ENCODE results near the gene TNS2. TPM values are rescaled to one million over a fixed set of nuclear protein-coding genes. Genes with fewer than 3 reads are reported as not detected.
A peak's percentile ranks its signal among the peaks of the same experiment; 100 is the strongest.
"Not testable (repeated sequence)": the region's sequence is repeated elsewhere in the genome, so short reads cannot be mapped to it uniquely, and the experiment has no call there.

The TNS2 gene
- 43.8 and 59.8 TPM in 2 replicates for total RNA-seq
- polyA plus RNA-seq (2012), result 43.4 TPM

GRCh38 chr12:53049571-53050318 is at the start of gene TNS2:
TSS of gene TNS2 (plus strand) at chr12:53050065. CDS start at chr12:53050186, 121 bp downstream.
- DNase-seq (ENCODE audit: low read depth), result peak; percentile 76

DNA sequence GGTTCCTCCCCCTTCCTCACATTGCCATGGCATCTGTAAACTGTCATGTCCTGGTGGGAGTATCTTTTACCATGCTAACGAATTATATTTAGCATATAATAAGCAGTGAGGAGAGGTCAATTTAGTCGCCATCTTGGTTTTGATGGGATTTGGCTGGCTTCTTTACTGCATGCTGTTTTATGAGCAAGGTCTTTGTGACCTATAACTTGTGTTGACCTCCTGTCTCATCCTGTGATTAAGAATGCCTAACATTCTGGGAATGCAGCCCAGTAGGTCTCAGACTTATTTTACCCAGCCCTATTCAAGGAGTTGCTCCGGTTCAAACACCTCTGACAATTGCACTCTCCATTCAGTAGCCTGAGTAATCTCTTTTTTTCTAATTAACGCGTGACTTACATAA is 45.7 kb upstream of the TNS2 start:
- DNase-seq (ENCODE audit: low read depth), result no peak

- DNase-seq (ENCODE audit: low read depth), result no peak
Measured at GRCh38 chr12:53004582-53004981, 45.3 kb upstream of the TNS2 start.

- no peak for DNase-seq (ENCODE audit: low read depth)
Measured at GRCh38 chr12:53005215-53005985, 44.5 kb upstream of the TNS2 start.

- DNase-seq (ENCODE audit: low read depth), result peak; percentile 100
Measured at GRCh38 chr12:53005986-53006809, 43.7 kb upstream of the TNS2 start, which contains the start of gene EIF4B. TSS of gene EIF4B (plus strand) at chr12:53006456. CDS start at chr12:53006484, 28 bp downstream.

- peak; percentile 73 for DNase-seq (ENCODE audit: low read depth)
Measured at GRCh38 chr12:53006810-53007309, 43.0 kb upstream of the TNS2 start.

- no peak for DNase-seq (ENCODE audit: low read depth)
Measured at GRCh38 chr12:53007343-53007742, 42.5 kb upstream of the TNS2 start.

DNA sequence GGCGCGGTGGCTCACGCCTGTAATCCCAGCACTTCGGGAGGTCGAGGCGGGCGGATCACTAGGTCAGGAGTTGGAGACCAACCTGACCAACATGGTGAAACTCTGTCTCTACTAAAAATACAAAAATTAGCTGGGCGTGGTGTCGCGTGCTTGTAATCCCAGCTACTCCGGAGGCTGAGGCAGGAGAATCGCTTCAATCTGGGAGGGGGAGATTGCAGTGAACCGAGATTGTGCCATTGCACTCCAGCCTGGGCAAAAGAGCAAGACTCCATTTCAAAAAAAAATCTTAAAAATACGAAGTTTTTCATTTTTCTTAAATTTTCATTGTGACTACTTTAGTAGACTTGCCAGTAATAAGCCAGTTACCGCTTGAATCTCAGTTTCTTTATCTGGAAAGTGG is 41.1 kb upstream of the TNS2 start:
- DNase-seq (ENCODE audit: low read depth), result not testable (repeated sequence)

GRCh38 chr12:53010955-53011354 is 38.9 kb upstream of the TNS2 start:
- DNase-seq (ENCODE audit: low read depth), result no peak

DNA sequence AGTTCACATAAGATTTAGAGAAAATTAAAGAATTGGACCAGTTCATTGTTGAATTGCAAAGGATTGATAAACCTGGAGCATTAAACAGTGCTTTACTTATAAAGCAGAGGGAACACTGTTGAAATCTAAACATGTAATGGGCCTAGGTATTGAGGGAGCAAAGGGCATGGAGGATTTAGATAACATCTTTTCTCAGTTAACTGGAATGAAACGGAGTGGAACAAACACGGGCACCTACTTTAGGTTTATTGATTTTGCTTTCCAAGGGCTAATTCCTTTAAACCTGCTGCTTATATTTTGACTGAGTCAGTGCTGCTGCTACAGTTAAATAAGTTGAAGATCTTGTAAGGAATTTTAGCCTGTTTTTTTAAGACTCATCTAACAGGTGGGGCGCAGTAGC is 38.0 kb upstream of the TNS2 start:
- no peak for DNase-seq (ENCODE audit: low read depth)

- no peak for DNase-seq (ENCODE audit: low read depth)
Measured at GRCh38 chr12:53012928-53013327, 36.9 kb upstream of the TNS2 start.

- DNase-seq (ENCODE audit: low read depth), result no peak
Measured at GRCh38 chr12:53014709-53015108, 35.2 kb upstream of the TNS2 start.

GRCh38 chr12:53025250-53025649 is 24.6 kb upstream of the TNS2 start:
- DNase-seq (ENCODE audit: low read depth), result no peak

DNA sequence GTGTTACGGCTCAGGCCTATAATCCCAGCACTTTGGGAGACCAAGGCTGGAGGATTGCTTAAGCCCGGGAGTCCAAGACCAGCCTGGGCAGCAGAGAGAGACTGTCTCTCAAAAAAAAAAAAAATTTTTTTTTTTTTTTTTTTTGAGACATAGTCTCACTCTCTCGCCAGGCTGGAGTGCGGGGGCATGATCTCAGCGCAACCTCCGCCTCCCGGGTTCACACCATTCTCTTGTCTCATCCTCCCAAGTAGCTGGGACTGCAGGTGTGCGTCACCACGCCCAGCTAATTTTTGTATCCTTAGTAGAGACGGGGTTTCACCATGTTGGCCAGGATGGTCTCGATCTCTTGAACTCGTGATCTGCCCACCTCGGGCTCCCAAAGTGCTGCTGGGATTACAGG is 22.9 kb upstream of the TNS2 start:
- DNase-seq (ENCODE audit: low read depth), result not testable (repeated sequence)

DNA sequence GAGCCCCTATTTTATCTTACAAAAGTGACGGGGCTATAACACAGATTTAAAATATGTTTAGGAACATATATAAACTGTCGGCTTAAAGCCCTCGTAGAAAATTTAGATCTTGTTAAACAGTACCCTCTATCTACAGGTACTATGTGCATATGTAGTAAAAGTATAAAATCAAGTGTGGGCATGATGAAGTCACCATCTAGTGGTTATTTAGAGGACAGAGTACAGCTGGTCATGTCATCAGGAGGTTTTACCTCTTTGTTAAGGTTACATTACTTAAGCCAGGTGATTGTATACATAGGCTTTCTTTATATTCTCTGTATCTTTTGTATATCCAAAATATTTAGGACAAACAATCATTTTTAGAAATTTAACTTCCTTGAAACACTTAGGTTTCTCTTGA is 18.2 kb upstream of the TNS2 start:
- DNase-seq (ENCODE audit: low read depth), result no peak

- peak; percentile 22 for DNase-seq (ENCODE audit: low read depth)
Measured at GRCh38 chr12:53033832-53034231, 16.0 kb upstream of the TNS2 start.

DNA sequence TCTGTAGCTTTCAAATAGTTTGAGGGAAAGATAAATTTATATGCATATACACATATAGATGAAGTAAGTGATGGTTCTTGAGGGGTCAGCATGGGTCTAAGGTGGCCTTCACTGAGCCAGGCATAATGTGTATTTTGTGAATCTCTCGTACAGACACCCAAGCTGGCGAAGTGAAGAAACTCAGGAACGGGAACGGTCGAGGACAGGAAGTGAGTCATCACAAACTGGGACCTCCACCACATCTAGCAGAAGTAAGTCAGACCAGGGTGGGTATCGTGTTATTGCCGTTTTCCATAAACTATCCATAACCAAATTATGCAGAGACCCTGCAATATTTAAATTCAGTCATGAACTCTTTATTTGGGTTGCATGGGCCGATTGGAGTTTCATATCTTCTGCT is 15.4 kb upstream of the TNS2 start:
- no peak for DNase-seq (ENCODE audit: low read depth)

GRCh38 chr12:53036802-53037201 is 13.1 kb upstream of the TNS2 start:
- no peak for DNase-seq (ENCODE audit: low read depth)

- no peak for DNase-seq (ENCODE audit: low read depth)
Measured at GRCh38 chr12:53039851-53040250, 10.0 kb upstream of the TNS2 start.

DNA sequence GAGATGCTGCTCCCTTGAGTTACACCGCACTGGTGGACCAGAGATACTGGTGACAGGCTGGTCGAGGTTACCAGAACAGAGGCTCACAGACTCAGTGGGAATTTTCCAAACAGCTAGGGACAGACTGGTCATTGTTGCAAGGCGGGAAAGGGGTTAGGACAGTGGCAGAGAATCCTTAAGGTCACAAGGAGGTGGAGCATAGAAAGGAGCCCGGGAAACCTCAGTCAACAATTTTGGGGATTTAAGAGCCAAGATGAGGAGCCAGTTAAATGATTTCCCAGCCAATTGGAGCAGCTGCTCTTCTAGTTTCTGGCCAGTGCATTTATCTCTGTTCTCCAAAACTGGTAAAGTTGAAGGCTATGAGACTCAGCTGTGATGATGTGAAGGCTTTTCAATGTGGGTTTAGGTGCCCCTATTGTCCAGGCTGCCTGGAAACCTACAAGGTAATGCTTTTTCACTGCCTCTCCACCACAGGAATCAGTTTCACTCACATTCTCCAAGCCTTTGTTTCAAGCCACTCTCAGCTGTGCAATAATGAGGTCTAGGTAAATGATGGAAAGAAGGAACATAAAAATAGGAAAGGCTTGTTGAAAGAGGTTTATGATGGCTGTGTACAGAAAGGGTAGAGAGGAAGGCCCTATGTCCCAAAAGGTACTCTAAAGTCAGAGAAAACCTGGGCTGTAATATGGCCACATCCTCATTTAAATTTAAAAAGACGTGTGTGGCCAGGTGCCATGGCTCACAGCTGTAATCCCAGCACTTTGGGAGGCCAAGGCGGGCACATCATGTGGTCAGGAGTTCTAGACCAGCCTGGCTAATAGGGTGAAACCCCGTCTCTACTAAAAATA is 7.0 kb upstream of the TNS2 start:
- DNase-seq (ENCODE audit: low read depth), result no peak

Measured in myocyte (in vitro differentiated cells).